ENCODE data around the gene ITM2C. TPM values are rescaled to one million over a fixed set of nuclear protein-coding genes. Genes with fewer than 3 reads are reported as not detected.

ITM2C gene
- total and polyA plus RNA-seq, 2 of the 8 experiments (the other 6 are each of a cell fraction or from before 2014, with no cell fraction given), result 362 to 742 TPM

GRCh38 chr2:230863442-230864121 is 1.2 kb upstream of the ITM2C start:
- Histone ChIP-seq H2BK120ac (replicated peaks; ENCODE audit: low read depth, low read length) (peak overlapping the region; percentile 55), H2BK12ac (ENCODE audit: low read depth, low read length) (peak overlapping the region; percentile 94; the same call in 1 of the 2 replicates), H2AK5ac (ENCODE audit: low read depth, low read length) (peak overlapping the region; percentile 90; the same call in 1 of the 2 replicates), H2BK15ac (ENCODE audit: low read length) (peak overlapping the region; percentile 82), H3K36me3 (ENCODE audit: control insufficient read depth in 2 of 4, insufficient read depth in 4 of 4, low read length in 3 of 4) (no peaks in the 10 kb centered on the region), H3K56ac (replicated peaks; ENCODE audit: insufficient read length, low read depth, low read length) (peak overlapping the region; percentile 75), H3K27me3 (replicated peaks in 1 of 4; ENCODE audit: control insufficient read depth in 3 of 4, extremely low read depth in 1 of 4, insufficient read depth in 3 of 4, low read length in 3 of 4) (no peaks in the 10 kb centered on the region; a peak in 1 of 7 replicates), H3K4me1 (replicated peaks in 1 of 4; ENCODE audit: control insufficient read depth in 3 of 4, insufficient read depth in 4 of 4, low read length in 3 of 4) (peaks cover 5 to 44% (median 30%) of the 10 kb centered on the region in 4 experiments), H3K79me1 (ENCODE audit: low read depth, low read length) (peaks cover 6% of the 10 kb centered on the region; the same call in 1 of the 2 replicates), H3K23me2 (ENCODE audit: low read depth, low read length) (peaks cover 20% of the 10 kb centered on the region), H4K91ac (replicated peaks; ENCODE audit: insufficient read length, low read length) (peak overlapping the region; percentile 4), H3K18ac (ENCODE audit: extremely low read depth, low read length) (peak overlapping the region; percentile 33), H4K5ac (ENCODE audit: insufficient read length, low read depth, low read length) (peak overlapping the region; percentile 43), H3K14ac (ENCODE audit: insufficient read length) (no peak overlapping the region), H2BK20ac (ENCODE audit: low read length) (peak overlapping the region; percentile 51; the same call in 1 of the 2 replicates), H3K4me2 (ENCODE audit: insufficient read depth in 1 of 2, low read depth in 2 of 2, low read length in 2 of 2) (peak overlapping the region; percentile 76 to 94), H4K8ac (ENCODE audit: extremely low read depth, insufficient read depth, low read length) (peak overlapping the region; percentile 17), H3K9ac (replicated peaks in 1 of 4; ENCODE audit: extremely low read depth in 1 of 4, low read depth in 3 of 4, low read length in 3 of 4) (no peak overlapping the region), H3K27ac (ENCODE audit: low read depth, low read length) (no peak overlapping the region; the same call in 1 of the 2 replicates), H2AFZ (ENCODE audit: low read length) (0 out of 2 replicates have a peak overlapping the region, but pooled peaks have one; percentile 69), H3K23ac (ENCODE audit: insufficient read length) (no peak overlapping the region), H4K20me1 (replicated peaks in 1 of 2; ENCODE audit: control insufficient read depth in 1 of 2, insufficient read depth in 2 of 2, low read length in 2 of 2) (peaks cover 0 to 2% of the 10 kb centered on the region in 2 experiments), H3K4me3 (ENCODE audit: extremely low read depth in 1 of 4, insufficient read depth in 2 of 4, low read depth in 3 of 4, low read length in 4 of 4) (peak overlapping the region in 3 of 4 experiments; percentile 44 to 99 (median 88); a peak in 5 of 8 replicates), H2BK5ac (ENCODE audit: low read depth, low read length) (peak overlapping the region; percentile 72; the same call in 1 of the 2 replicates), H3K9me3 (ENCODE audit: insufficient read depth in 2 of 2, low read depth in 1 of 2, low read length in 1 of 2) (no peaks in the 10 kb centered on the region), H3K4ac (replicated peaks; ENCODE audit: insufficient read length, low read depth, low read length) (peak overlapping the region; percentile 63), H3K79me2 (ENCODE audit: control insufficient read depth in 1 of 2, insufficient read depth in 2 of 2, low read length in 2 of 2) (peaks cover 0 to 38% of the 10 kb centered on the region in 2 experiments; a peak in 3 of 4 replicates)
- DNase-seq (ENCODE audit: low read depth in 1 of 2, low spot score in 2 of 2) (no peak), FAIRE-seq (no peak)
- POLR2A ChIA-PET (ENCODE audit: partially characterized antibody), result interaction anchor here (0.7 to 1.8 kb wide), 8 partner anchors 10 to 120 kb away, joined by 3 to 6 read pairs (median 4); no protein-coding TSS in a partner anchor
- CTCF ChIA-PET (ENCODE audit: partially characterized antibody), result interaction anchor here (1.0 to 10.1 kb wide), 8 partner anchors 10 to 548 kb away, joined by 3 to 86 read pairs (median 5); no protein-coding TSS in a partner anchor
- WGBS, 2 experiments (ENCODE audit: extremely low coverage in 1 of 2, insufficient coverage in 1 of 2, insufficient read length in 1 of 2, insufficient replicate concordance in 2 of 2, low coverage in 1 of 2, low lambda C conversion rate in 2 of 2, missing lambda C conversion rate in 1 of 2), result 72% methylated on average over 12 of the region's 13 CpGs; no CpG with 5 or more reads in 1 of the 2 experiments
- TF ChIP-seq E2F6 (IDR thresholded peaks at IDR 0.05), result no peak
- no peak for TF ChIP-seq RBBP5 (IDR thresholded peaks at IDR 0.05; ENCODE audit: borderline replicate concordance, low read depth, low read length)
- no peak for TF ChIP-seq CTBP2 (IDR thresholded peaks at IDR 0.05; ENCODE audit: borderline replicate concordance, insufficient read depth, insufficient read length, low read length)
- no peak for TF ChIP-seq ZNF274 (IDR thresholded peaks at IDR 0.05; ENCODE audit: borderline replicate concordance, extremely low read depth, low read length)
- no peak for TF ChIP-seq CEBPB (IDR thresholded peaks at IDR 0.05; ENCODE audit: low read depth, low read length)
- no peak for TF ChIP-seq BRCA1 (IDR thresholded peaks at IDR 0.05; ENCODE audit: low read depth, low read length)
- no peak for TF ChIP-seq POU5F1 (IDR thresholded peaks at IDR 0.05; ENCODE audit: low read depth, low read length)
- no peak for TF ChIP-seq CHD1 (IDR thresholded peaks at IDR 0.05; ENCODE audit: low read depth, low read length)
